ENCODE results near the gene EEPD1. TPM values are rescaled to one million over a fixed set of nuclear protein-coding genes. Genes with fewer than 3 reads are reported as not detected.
A peak's percentile ranks its signal among the peaks of the same experiment; 100 is the strongest.

The EEPD1 gene
- total RNA-seq, 1 donor from 2014 or later = 14.0 TPM

DNA sequence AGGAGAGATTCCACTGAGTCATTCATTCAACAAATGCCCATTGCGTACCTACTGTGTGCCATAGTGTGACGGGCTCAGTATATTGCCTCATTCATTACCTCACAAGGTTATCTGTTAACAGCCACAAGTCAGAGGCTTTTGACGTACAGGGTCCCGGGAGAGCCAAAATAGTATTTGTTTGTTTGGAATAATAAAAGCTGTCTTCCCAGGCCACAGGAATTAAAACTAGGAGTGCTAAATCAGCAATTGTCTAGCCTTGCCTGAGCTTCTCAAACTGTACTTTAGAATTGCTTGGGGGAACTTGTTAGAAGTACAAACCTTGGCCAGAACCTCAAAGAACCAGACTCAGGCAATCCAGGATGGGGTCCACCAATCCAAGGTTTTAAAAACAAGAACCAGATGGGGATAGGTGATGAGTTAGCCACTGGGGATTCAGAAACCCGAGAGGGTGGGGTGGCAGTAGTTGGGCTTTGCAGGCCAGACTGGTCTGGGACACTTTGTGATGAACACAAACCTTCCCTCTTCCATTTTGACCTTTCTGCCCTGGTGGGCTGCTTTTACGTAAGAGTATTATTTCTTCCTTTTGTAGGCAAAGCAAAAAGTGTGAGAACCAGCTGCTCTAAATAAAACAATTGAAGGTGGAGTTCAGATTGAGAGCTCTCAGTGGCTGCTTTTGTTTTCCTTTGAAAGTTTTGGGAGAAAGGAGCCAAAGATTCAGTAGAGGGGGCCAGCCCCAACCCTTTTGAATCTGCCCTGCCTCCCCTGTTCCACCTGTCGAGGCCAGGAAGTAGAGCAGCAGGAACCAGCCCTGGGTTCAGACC lies 123.6 kb downstream of the EEPD1 start:
- TF ChIP-seq, protein P1, sequence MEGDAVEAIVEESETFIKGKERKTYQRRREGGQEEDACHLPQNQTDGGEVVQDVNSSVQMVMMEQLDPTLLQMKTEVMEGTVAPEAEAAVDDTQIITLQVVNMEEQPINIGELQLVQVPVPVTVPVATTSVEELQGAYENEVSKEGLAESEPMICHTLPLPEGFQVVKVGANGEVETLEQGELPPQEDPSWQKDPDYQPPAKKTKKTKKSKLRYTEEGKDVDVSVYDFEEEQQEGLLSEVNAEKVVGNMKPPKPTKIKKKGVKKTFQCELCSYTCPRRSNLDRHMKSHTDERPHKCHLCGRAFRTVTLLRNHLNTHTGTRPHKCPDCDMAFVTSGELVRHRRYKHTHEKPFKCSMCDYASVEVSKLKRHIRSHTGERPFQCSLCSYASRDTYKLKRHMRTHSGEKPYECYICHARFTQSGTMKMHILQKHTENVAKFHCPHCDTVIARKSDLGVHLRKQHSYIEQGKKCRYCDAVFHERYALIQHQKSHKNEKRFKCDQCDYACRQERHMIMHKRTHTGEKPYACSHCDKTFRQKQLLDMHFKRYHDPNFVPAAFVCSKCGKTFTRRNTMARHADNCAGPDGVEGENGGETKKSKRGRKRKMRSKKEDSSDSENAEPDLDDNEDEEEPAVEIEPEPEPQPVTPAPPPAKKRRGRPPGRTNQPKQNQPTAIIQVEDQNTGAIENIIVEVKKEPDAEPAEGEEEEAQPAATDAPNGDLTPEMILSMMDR (IDR thresholded peaks at IDR 0.05) = no peak
- Histone ChIP-seq H3K27me3 (no peaks in the 10 kb centered on the region), H3K4me3 (no peak overlapping the region), H3K4me1 (peaks cover 7 to 32% of the 10 kb centered on the region in 2 donors), H3K27ac (no peak overlapping the region), H3K9me3 (no peaks in the 10 kb centered on the region), H3K36me3 (no peaks in the 10 kb centered on the region)
- intact Hi-C loops (cut with DNase I) = no loop called here
- DNase-seq (ENCODE audit: low spot score in 2 of 2) = no peak

- intact Hi-C loops (cut with DNase I) = no loop called here
- no peak for DNase-seq (ENCODE audit: low spot score in 2 of 2)
- no peaks in the 10 kb centered on the region for H3K36me3 ChIP-seq
- peaks cover 7 to 33% of the 10 kb centered on the region in 2 donors for H3K4me1 ChIP-seq
- TF ChIP-seq, protein P1 (IDR thresholded peaks at IDR 0.05) = no peak
- no peaks in the 10 kb centered on the region for H3K9me3 ChIP-seq
- H3K27ac ChIP-seq = no peak overlapping the region
- H3K27me3 ChIP-seq = no peaks in the 10 kb centered on the region
- no peak overlapping the region for H3K4me3 ChIP-seq
Measured at GRCh38 chr7:36277249-36277542, 124.1 kb downstream of the EEPD1 start.

DNA sequence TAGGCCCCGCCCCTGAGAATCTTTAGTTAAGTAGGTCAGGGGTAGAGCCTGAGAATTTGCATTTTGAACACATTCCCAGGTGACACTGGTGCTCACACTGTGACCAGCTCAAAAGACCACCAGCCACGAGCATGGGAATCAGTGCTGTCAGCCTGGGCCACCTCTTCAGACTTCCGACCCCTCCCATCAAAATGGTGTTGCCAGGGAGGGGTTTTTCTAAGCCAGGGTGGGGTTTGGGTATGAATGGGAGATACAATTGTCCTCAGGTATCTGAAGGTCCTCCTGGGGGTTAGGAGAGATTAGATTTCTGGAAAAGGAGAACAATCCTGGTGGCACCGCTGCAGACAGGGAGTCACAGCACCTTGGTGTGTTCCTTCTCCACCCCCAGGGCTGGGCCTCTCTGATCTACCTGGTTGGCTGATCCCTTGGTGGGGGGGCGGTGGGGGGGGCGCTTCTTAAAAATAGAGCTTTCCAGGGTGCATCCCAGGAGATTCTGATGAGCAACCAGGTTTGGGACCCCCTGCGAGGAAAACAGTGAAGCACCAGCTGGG lies 125.1 kb downstream of the EEPD1 start:
- no peak for DNase-seq (ENCODE audit: low spot score in 2 of 2)
- Histone ChIP-seq H3K27me3 (no peaks in the 10 kb centered on the region), H3K4me3 (no peak overlapping the region), H3K9me3 (no peaks in the 10 kb centered on the region), H3K36me3 (no peaks in the 10 kb centered on the region), H3K27ac (no peak overlapping the region), H3K4me1 (peaks cover 7 to 33% of the 10 kb centered on the region in 2 donors)
- TF ChIP-seq, protein P1 (IDR thresholded peaks at IDR 0.05) = no peak
- intact Hi-C loops (cut with DNase I) = no loop called here

- intact Hi-C loops (cut with DNase I) = no loop called here
- Histone ChIP-seq H3K9me3 (no peaks in the 10 kb centered on the region), H3K4me1 (peaks cover 7 to 33% of the 10 kb centered on the region in 2 donors), H3K27ac (no peak overlapping the region), H3K4me3 (no peak overlapping the region), H3K36me3 (no peaks in the 10 kb centered on the region), H3K27me3 (no peaks in the 10 kb centered on the region)
- TF ChIP-seq, protein P1 (IDR thresholded peaks at IDR 0.05) = no peak
- DNase-seq (ENCODE audit: low spot score in 2 of 2) = no peak
Measured at GRCh38 chr7:36278620-36279172, 125.6 kb downstream of the EEPD1 start.

GRCh38 chr7:36279200-36279925 lies 126.3 kb downstream of the EEPD1 start:
- Histone ChIP-seq H3K4me3 (no peak overlapping the region), H3K27ac (peak overlapping the region; percentile 9 to 77), H3K27me3 (no peaks in the 10 kb centered on the region), H3K9me3 (no peaks in the 10 kb centered on the region), H3K36me3 (no peaks in the 10 kb centered on the region), H3K4me1 (peaks cover 7 to 33% of the 10 kb centered on the region in 2 donors)
- TF ChIP-seq, protein P1 (IDR thresholded peaks at IDR 0.05) = no peak
- intact Hi-C loops (cut with DNase I) = no loop called here
- no peak for DNase-seq (ENCODE audit: low spot score in 2 of 2)
